ENCODE data around the gene HMCN2. TPM values are rescaled to one million over a fixed set of nuclear protein-coding genes. Genes with fewer than 3 reads are reported as not detected.

HMCN2 gene
- total RNA-seq, 6 donors from 2014 or later = 0.76 to 7.3 (median 1.5) TPM

GRCh38 chr9:130461218-130461630 is 195.7 kb downstream of the HMCN2 start:
- TF ChIP-seq POLR2AphosphoS5 (IDR thresholded peaks at IDR 0.05) (no peak), POLR2A (IDR thresholded peaks at IDR 0.05) (no peak), EP300 (IDR thresholded peaks at IDR 0.05) (no peak), CTCF (IDR thresholded peaks at IDR 0.05) (peak; percentile 84 to 93 (median 90))
- Histone ChIP-seq H3K4me1 (peaks cover 0 to 8% (median 0%) of the 10 kb centered on the region in 4 donors), H3K27ac (no peak overlapping the region), H3K9me3 (no peaks in the 10 kb centered on the region), H3K27me3 (no peaks in the 10 kb centered on the region), H3K36me3 (peaks cover 0 to 24% (median 14%) of the 10 kb centered on the region in 4 donors), H3K4me3 (no peak overlapping the region)
- peak; percentile 52 to 75 for ATAC-seq (ENCODE audit: low FRiP score in 2 of 2)
- 26% methylated on average over 17 of the region's 22 CpGs; no CpG with 5 or more reads in 1 of the 2 donors for WGBS, 2 donors
- DNase-seq = peak; percentile 29 to 88

GRCh38 chr9:130461731-130462130 is 196.2 kb downstream of the HMCN2 start:
- DNase-seq = peak in 1 of 2 donors; percentile 51
- WGBS, 2 donors = 74 to 79% methylated on average over 8 to 9 of the region's 11 CpGs
- ATAC-seq (ENCODE audit: low FRiP score in 2 of 2) = no peak
- no peaks in the 10 kb centered on the region for H3K9me3 ChIP-seq
- no peak for TF ChIP-seq CTCF (IDR thresholded peaks at IDR 0.05)
- TF ChIP-seq POLR2AphosphoS5 (IDR thresholded peaks at IDR 0.05) = no peak
- no peaks in the 10 kb centered on the region for H3K27me3 ChIP-seq
- peaks cover 0 to 29% (median 16%) of the 10 kb centered on the region in 4 donors for H3K36me3 ChIP-seq
- H3K4me1 ChIP-seq = peaks cover 0 to 8% (median 0%) of the 10 kb centered on the region in 4 donors
- no peak overlapping the region for H3K4me3 ChIP-seq
- H3K27ac ChIP-seq = no peak overlapping the region

- Histone ChIP-seq H3K4me3 (no peak overlapping the region), H3K36me3 (peaks cover 0 to 40% (median 16%) of the 10 kb centered on the region in 4 donors)
- WGBS, 2 donors = 87 to 95% methylated on average over 8 to 20 of the region's 27 CpGs
Observed at GRCh38 chr9:130462685-130463540, 197.4 kb downstream of the HMCN2 start.

GRCh38 chr9:130463763-130464745 is 198.5 kb downstream of the HMCN2 start:
- H3K27me3 ChIP-seq = no peaks in the 10 kb centered on the region
- H3K9me3 ChIP-seq = no peaks in the 10 kb centered on the region
- TF ChIP-seq CTCF (IDR thresholded peaks at IDR 0.05) = no peak
- TF ChIP-seq POLR2AphosphoS5 (IDR thresholded peaks at IDR 0.05) = no peak
- TF ChIP-seq POLR2A (IDR thresholded peaks at IDR 0.05) = no peak
- TF ChIP-seq EP300 (IDR thresholded peaks at IDR 0.05) = no peak
- WGBS, 2 donors = 86 to 89% methylated on average over 14 to 20 of the region's 22 CpGs
- DNase-seq (peak in 1 of 2 donors; percentile 67), ATAC-seq (ENCODE audit: low FRiP score in 2 of 2) (peak in 1 of 2 donors; percentile 23)
- no peak overlapping the region for H3K4me3 ChIP-seq
- H3K4me1 ChIP-seq = peaks cover 0 to 8% (median 0%) of the 10 kb centered on the region in 4 donors
- H3K27ac ChIP-seq = no peak overlapping the region
- H3K36me3 ChIP-seq = peaks cover 0 to 43% (median 14%) of the 10 kb centered on the region in 4 donors

More at GRCh38 chr9:130462685-130463540, 197.4 kb downstream of the HMCN2 start:
- Histone ChIP-seq H3K4me1 (peaks cover 0 to 8% (median 0%) of the 10 kb centered on the region in 4 donors), H3K27me3 (no peaks in the 10 kb centered on the region), H3K9me3 (no peaks in the 10 kb centered on the region), H3K27ac (no peak overlapping the region)
- peak in 1 of 2 donors; percentile 66 for DNase-seq
- ATAC-seq (ENCODE audit: low FRiP score in 2 of 2) = no peak
- TF ChIP-seq CTCF (IDR thresholded peaks at IDR 0.05) = no peak
- no peak for TF ChIP-seq POLR2AphosphoS5 (IDR thresholded peaks at IDR 0.05)
- TF ChIP-seq EP300 (IDR thresholded peaks at IDR 0.05) = no peak
- no peak for TF ChIP-seq POLR2A (IDR thresholded peaks at IDR 0.05)

All from upper lobe of left lung (tissue), 6 donors.